Esophagus muscularis mucosa (tissue), 3 donors: ENCODE data around the gene RFX7.

Experiments
- POLR2A ChIP-seq: fragments of 450-650 bp; IDR thresholded peaks from one replicate; pipeline ENCODE4 v1.6.1; 2017; ENCODE audit warnings: antibody characterized with exemption, moderate library complexity, mild to moderate bottlenecking, low read depth
- POLR2AphosphoS5 ChIP-seq, 2 donors: sonication (generic); formaldehyde crosslinking; IDR thresholded peaks; one replicate each; pipeline ENCODE4 v1.6.1; 2017; ENCODE audit warnings: antibody characterized with exemption in 2 of 2
- TF ChIP-seq, protein P1 (sequence below), 3 experiments: fragments of 200-600 bp in 2 of 3; fragments of 450-650 bp in 1 of 3; sonication (generic) in 2 of 3; IDR thresholded peaks; one replicate each; pipeline ENCODE4 v1.5.1; 2017 to 2019; ENCODE audit warnings: antibody characterized with exemption in 3 of 3, mild to moderate bottlenecking in 2 of 3, moderate library complexity in 1 of 3

DNA sequence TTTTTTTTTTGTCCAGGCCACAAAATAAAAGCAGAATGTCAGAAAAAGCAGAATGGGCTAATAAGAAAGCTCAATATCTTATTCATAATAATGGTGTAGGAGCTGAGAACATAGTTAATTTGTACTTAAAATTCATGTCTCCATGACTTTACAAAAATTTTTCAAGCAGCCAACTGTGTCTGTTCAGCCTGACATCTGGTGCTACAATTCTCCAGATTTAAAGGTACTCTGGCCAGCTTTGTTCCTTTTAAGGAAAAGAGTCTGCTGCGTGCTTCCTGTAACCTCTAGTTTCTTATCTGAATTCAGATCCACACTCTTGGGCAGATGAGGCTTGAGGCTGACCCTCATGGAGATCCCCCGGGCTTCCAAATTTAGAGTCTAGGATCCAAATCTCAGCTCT, 8.7 kb upstream of the RFX7 start:
- TF ChIP-seq, protein P1, sequence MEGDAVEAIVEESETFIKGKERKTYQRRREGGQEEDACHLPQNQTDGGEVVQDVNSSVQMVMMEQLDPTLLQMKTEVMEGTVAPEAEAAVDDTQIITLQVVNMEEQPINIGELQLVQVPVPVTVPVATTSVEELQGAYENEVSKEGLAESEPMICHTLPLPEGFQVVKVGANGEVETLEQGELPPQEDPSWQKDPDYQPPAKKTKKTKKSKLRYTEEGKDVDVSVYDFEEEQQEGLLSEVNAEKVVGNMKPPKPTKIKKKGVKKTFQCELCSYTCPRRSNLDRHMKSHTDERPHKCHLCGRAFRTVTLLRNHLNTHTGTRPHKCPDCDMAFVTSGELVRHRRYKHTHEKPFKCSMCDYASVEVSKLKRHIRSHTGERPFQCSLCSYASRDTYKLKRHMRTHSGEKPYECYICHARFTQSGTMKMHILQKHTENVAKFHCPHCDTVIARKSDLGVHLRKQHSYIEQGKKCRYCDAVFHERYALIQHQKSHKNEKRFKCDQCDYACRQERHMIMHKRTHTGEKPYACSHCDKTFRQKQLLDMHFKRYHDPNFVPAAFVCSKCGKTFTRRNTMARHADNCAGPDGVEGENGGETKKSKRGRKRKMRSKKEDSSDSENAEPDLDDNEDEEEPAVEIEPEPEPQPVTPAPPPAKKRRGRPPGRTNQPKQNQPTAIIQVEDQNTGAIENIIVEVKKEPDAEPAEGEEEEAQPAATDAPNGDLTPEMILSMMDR (IDR thresholded peaks at IDR 0.05), result no peak
- no peak for TF ChIP-seq POLR2A
- TF ChIP-seq POLR2AphosphoS5 (IDR thresholded peaks at IDR 0.05), result no peak
